Ovary (tissue), 9 donors: Measurements from ENCODE around the gene HIVEP1. TPM values are rescaled to one million over a fixed set of nuclear protein-coding genes. Genes with fewer than 3 reads are reported as not detected.

Experiments used
- DNase-seq, 5 donors: peaks; one replicate each; pipeline ENCODE4 v3.0.0-alpha.2; 2019 to 2020
- H3K27ac ChIP-seq, 2 donors: fragments of 200-600 bp; one replicate each; pipeline versions ENCODE4 v1.5.1 to v1.8.0; 2019 to 2022
- H3K27me3 ChIP-seq: fragments of 200-600 bp; one replicate; pipeline ENCODE4 v1.8.0; 2022
- H3K36me3 ChIP-seq: fragments of 200-600 bp; sonication (generic); one replicate; pipeline ENCODE4 v1.5.1; 2019
- H3K4me1 ChIP-seq: one replicate; pipeline ENCODE4 v1.8.1; 2013; ENCODE audit warnings: mild to moderate bottlenecking, moderate library complexity; ENCODE audit not compliant: insufficient read depth
- H3K4me3 ChIP-seq: fragments of 200-600 bp; sonication (generic); one replicate; pipeline ENCODE4 v1.5.1; 2017
- H3K9me3 ChIP-seq, 2 donors: fragments of 200-600 bp in 1 of 2; sonication (generic) in 1 of 2; one replicate each; pipeline versions ENCODE4 v1.5.1 to v1.8.1; 2013 to 2019; ENCODE audit warnings: mild to moderate bottlenecking in 1 of 2, moderate library complexity in 1 of 2
- CTCF ChIP-seq, 3 donors: fragments of 450-650 bp in 2 of 3; fragments of 200-600 bp in 1 of 3; IDR thresholded peaks; one replicate each; pipeline versions ENCODE4 v1.5.1 to v1.8.0; 2016 to 2022; ENCODE audit warnings: antibody characterized with exemption in 3 of 3, mild to moderate bottlenecking in 1 of 3
- EP300 ChIP-seq: sonication (generic); formaldehyde crosslinking; IDR thresholded peaks from one replicate; pipeline ENCODE4 v1.6.1; 2017; ENCODE audit warnings: antibody characterized with exemption
- POLR2A ChIP-seq: fragments of 450-650 bp; IDR thresholded peaks from one replicate; pipeline ENCODE4 v1.6.1; 2017; ENCODE audit warnings: antibody characterized with exemption, mild to moderate bottlenecking, moderate library complexity
- WGBS, 3 donors: extraction: QIAGEN DNeasy Blood & Tissue Kit in 1 of 3; methylation state at CpG; one replicate each; pipeline versions ENCODE4 v1.1.5 to v1.1.7; 2013 to 2017; 5-methylcytosine and 5-hydroxymethylcytosine counted together
- intact Hi-C, 4 donors: fragments of 100-400 bp; cut with DNase I; formaldehyde crosslinking; loops; one replicate each; pipeline versions ENCODE4 v1.11.0 to v1.15.1; 2022 to 2023
- polyA plus RNA-seq, 2 donors: library from polyadenylated mRNA; stranded (reverse); fragments of 200-250 nt in 1 of 2; fragments of 350-450 nt in 1 of 2; fragmentation: Illumina TruSeq in 1 of 2; extraction: RNeasy Lipid Tissue Mini Kit (QIAGEN cat#74804) in 1 of 2; gene quantifications; one replicate each; pipeline ENCODE4 v1.2.3, GENCODE V29; 2013 to 2014
- total RNA-seq, 7 donors: library from RNA; depleted of rRNA in 2 of 7; stranded (reverse); fragments of >200 nt in 2 of 7; fragmentation: NEBNext Ultra II Directional in 3 of 7; extraction: Animal tissue kit (Norgen Biotek cat#: 25700) in 3 of 7; gene quantifications; one replicate each; pipeline versions ENCODE4 v1.1.0 to v1.2.4, GENCODE V29; 2016 to 2023
- donor health status: DM: no; HTN: no; CAD: no; lungs with moderate emphysema.
- donor health status: DM: no; HTN: no; CAD: no.
- donor health status: Bipolar disorder and iron deficiency.
- donor health status: DM: yes; HTN: yes; CAD: no.
- donor health status: DM: no; HTN: no; CAD: no.
- donor health status: DM: yes; HTN: yes; CAD: no.

HIVEP1 gene
- total and polyA plus RNA-seq, 9 donors: 11.9 to 45.0 (median 27.0) TPM

- H3K36me3 ChIP-seq: no peaks in the 10 kb centered on the region
Measured at GRCh38 chr6:12078014-12078413, 65.9 kb downstream of the HIVEP1 start.

GRCh38 chr6:12081771-12082170 is 69.7 kb downstream of the HIVEP1 start:
- H3K27ac ChIP-seq: no peak overlapping the region
- no peaks in the 10 kb centered on the region for H3K36me3 ChIP-seq
- DNase-seq: no peak
- intact Hi-C loops: no loop called here
- no peaks in the 10 kb centered on the region for H3K27me3 ChIP-seq
- H3K4me1 ChIP-seq: peaks cover 8% of the 10 kb centered on the region
- no peak for TF ChIP-seq EP300
- TF ChIP-seq POLR2A: no peak
- TF ChIP-seq CTCF (IDR thresholded peaks at IDR 0.05): no peak
- H3K4me3 ChIP-seq: no peak overlapping the region
- no peaks in the 10 kb centered on the region for H3K9me3 ChIP-seq
- WGBS, 3 donors: 46 to 74% (median 52%) methylated on average over 2 of the region's 2 CpGs

More at GRCh38 chr6:12078014-12078413, 65.9 kb downstream of the HIVEP1 start:
- Histone ChIP-seq H3K27ac (no peak overlapping the region), H3K9me3 (no peaks in the 10 kb centered on the region), H3K4me3 (no peak overlapping the region), H3K27me3 (no peaks in the 10 kb centered on the region), H3K4me1 (peaks cover 5% of the 10 kb centered on the region)
- no peak for DNase-seq
- WGBS, 3 donors: 91 to 93% (median 93%) methylated on average over 5 of the region's 5 CpGs
- TF ChIP-seq CTCF (IDR thresholded peaks at IDR 0.05): no peak
- no peak for TF ChIP-seq POLR2A
- TF ChIP-seq EP300: no peak
- intact Hi-C loops: no loop called here

- Histone ChIP-seq H3K27ac (no peak overlapping the region), H3K4me1 (peaks cover 8% of the 10 kb centered on the region), H3K27me3 (no peaks in the 10 kb centered on the region), H3K4me3 (no peak overlapping the region), H3K36me3 (no peaks in the 10 kb centered on the region), H3K9me3 (no peaks in the 10 kb centered on the region)
- WGBS, 3 donors: 94 to 98% (median 97%) methylated on average over 3 of the region's 3 CpGs
- DNase-seq: no peak
- TF ChIP-seq EP300 (no peak), POLR2A (no peak)
- intact Hi-C loops: no loop called here
Measured at GRCh38 chr6:12082368-12082767, 70.3 kb downstream of the HIVEP1 start.

- H3K27me3 ChIP-seq: no peaks in the 10 kb centered on the region
- H3K4me3 ChIP-seq: no peak overlapping the region
- no peaks in the 10 kb centered on the region for H3K36me3 ChIP-seq
- no peak for TF ChIP-seq CTCF (IDR thresholded peaks at IDR 0.05)
- TF ChIP-seq EP300: no peak
- TF ChIP-seq POLR2A: no peak
- WGBS, 3 donors: 20 to 48% (median 24%) methylated on average over 2 of the region's 2 CpGs
- DNase-seq: no peak
- no peaks in the 10 kb centered on the region for H3K9me3 ChIP-seq
- no peak overlapping the region for H3K27ac ChIP-seq
- peaks cover 8% of the 10 kb centered on the region for H3K4me1 ChIP-seq
- intact Hi-C loops: no loop called here
Measured at GRCh38 chr6:12083302-12083701, 71.2 kb downstream of the HIVEP1 start.

GRCh38 chr6:12083763-12084162 is 71.7 kb downstream of the HIVEP1 start:
- no peak overlapping the region for H3K4me3 ChIP-seq
- H3K27me3 ChIP-seq: no peaks in the 10 kb centered on the region
- peaks cover 8% of the 10 kb centered on the region for H3K4me1 ChIP-seq
- H3K9me3 ChIP-seq: no peaks in the 10 kb centered on the region
- TF ChIP-seq POLR2A (no peak), CTCF (IDR thresholded peaks at IDR 0.05) (no peak), EP300 (no peak)
- intact Hi-C loops: no loop called here
- no peak overlapping the region for H3K27ac ChIP-seq
- no peaks in the 10 kb centered on the region for H3K36me3 ChIP-seq
- no peak for DNase-seq
